Raji (cell line): ENCODE results near the gene DYNLT1.

Source experiments
- POLR2A ChIP-seq: IDR thresholded peaks from 2 replicates; pipeline ENCODE4 v1.6.1; 2011; ENCODE audit warnings: low read depth, low read length, control low read depth; ENCODE audit not compliant: insufficient read depth

The DYNLT1 gene

GRCh38 chr6:158593670-158594069, 50.9 kb downstream of the DYNLT1 start:
- no peak for TF ChIP-seq POLR2A

GRCh38 chr6:158591810-158592209, 52.7 kb downstream of the DYNLT1 start:
- no peak for TF ChIP-seq POLR2A

DNA sequence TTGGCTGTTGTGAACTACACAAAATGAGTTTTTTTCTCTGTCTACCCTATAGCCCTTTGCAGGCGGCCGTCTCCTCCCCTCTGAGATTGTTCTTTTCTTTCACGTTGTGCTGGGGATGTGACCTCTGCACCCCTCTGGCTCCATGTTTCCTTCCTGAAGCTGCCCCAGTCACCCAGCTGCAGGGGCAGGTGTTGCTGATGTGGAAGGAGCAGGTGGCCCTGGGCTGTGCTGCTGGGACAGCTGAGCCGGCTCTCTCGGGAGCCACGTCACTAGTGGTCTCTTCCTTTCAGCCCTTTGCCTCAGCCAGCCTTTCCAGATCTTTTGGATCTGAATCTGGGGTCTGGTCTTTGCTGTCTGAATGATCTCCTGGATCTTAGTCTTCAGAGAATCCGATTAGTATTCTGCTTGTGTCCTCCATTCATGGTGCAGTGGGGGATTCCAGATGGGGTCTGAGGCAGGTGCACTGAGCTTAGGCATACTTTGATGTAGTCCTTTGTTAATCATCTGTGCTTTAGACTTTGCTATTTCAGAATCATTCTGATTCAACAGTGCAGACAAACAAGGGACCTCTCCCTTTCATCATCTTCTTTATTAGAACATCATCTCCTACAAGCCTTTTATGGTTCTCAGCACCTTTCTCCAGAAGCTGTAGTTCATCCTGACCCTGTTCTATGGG, 53.3 kb downstream of the DYNLT1 start:
- TF ChIP-seq POLR2A: no peak

DNA sequence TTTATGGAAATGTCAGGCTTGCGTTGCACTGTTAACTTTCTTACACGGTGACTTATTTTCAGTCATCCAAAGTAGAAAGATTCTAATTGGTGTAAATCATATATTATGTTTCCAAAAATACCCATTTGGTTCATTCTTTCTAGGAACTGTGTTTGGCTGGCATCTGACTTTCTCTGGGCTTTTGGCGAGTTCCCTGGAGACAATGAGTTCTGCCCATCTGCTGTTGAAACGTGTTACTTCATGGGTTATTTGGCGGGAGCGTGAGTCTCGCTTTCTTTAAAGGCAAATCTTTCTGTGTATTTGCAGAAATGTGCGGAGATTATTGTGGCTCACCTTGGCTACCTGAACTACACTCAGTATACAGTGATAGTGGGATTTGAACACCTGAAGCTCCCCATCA, 55.2 kb downstream of the DYNLT1 start:
- no peak for TF ChIP-seq POLR2A

DNA sequence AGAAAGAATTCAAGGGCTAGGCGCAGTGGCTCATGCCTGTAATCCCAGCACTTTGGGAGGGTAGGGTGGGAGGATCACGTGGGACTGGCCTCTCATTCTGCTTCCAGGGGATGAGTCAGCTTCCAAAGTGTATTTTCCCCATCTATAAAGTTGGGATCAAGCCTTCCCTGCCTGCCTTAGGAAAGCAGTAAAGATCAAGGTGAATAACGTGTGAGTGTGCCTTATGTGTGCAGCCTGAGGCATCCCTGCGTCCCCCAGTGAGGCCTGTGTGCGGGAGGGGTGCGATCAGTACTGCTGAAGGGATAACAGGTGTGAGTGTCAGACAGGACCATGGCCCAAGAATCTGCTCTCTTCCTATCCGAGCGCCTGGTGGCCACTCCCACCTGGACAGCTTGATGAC, 57.9 kb downstream of the DYNLT1 start:
- no peak for TF ChIP-seq POLR2A
